ENCODE measurements around the gene LYPLA2.

LYPLA2 gene

GRCh38 chr1:23790696-23791515, at the start of gene LYPLA2:
TSS of gene LYPLA2 (plus strand) at chr1:23791145. CDS start at chr1:23792683, 1,538 bp downstream.
- DNase-seq (ENCODE audit: low read depth in 2 of 2): peak; percentile 65 to 72

DNA sequence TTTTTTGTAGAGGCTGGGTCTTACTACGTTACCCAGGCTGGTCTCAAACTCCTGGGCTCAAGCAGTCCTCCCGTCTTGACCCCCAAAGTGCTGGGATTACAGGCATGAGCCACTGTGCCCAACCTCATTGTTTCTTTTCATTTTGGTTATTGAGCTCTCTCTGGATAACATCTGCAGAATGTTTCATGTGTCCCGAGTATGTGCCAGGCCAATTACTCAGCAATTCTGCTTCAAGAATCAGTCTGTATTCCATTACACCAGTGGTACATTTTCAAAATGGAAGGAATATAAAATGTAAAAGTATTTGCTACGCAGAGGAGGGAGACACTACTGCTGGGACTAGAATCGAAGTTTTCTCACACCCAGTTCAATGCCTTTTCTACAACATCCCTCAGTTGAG, 49.3 kb upstream of the LYPLA2 start:
- no peak for DNase-seq (ENCODE audit: low read depth in 2 of 2)

DNA sequence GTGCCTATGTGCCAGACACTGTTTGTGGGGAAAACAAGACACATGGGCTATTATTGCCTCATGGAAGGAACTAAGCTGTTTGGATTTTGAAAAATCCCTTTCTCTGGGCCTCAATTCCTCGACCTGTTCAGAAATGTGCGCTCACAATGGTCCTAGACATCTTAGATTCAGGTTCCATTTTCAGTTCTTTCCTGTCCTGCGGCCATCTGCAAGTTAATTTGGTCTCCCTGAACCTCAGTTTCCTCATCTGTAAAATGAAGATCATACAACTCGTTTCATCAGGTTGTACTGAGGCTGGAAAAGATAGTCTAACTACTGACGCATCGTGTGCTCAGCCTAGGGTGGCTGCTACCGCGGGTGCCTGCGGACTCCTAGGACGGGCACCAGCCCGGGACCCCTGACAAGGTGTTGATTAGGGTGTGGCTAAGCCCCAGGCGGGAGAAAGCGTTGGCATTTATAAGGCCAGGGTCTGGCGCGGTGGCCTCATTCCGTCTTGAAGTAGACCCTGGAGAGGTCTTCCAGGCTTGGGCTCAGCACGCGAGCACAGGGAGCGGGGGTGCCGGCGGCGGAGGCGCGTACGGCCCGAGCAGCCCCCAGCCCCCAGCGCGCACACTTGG, 48.2 kb upstream of the LYPLA2 start:
- no peak for DNase-seq (ENCODE audit: low read depth in 2 of 2)

- DNase-seq (ENCODE audit: low read depth in 2 of 2): peak; percentile 50 to 60
These were observed 47.4 kb upstream of the LYPLA2 start, which contains the start of gene ELOA for GRCh38 chr1:23743287-23744152. TSS of gene ELOA (plus strand) at chr1:23743471. CDS start at chr1:23743504, 33 bp downstream.

DNA sequence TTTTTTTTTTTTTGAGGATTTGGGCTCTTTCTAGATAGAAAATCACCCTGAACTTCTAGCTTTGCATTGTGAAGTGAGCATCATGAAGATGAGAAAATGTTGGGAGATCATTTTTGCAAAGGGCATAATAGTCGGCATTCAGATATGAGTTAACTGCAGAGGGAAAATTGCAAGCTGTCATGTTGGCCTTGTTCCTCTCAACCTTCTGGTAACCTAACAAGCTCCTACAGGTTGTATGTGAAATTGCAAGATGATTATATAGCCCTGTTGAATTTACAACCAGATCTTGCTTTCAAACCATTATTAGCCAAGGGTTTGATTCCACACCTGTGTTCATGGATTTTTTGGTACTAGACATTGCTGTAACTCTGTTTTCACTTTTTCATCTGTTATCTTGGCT, 45.4 kb upstream of the LYPLA2 start:
- no peak for DNase-seq (ENCODE audit: low read depth in 2 of 2)

GRCh38 chr1:23748016-23748415, 42.9 kb upstream of the LYPLA2 start:
- DNase-seq (ENCODE audit: low read depth in 2 of 2): no peak

DNA sequence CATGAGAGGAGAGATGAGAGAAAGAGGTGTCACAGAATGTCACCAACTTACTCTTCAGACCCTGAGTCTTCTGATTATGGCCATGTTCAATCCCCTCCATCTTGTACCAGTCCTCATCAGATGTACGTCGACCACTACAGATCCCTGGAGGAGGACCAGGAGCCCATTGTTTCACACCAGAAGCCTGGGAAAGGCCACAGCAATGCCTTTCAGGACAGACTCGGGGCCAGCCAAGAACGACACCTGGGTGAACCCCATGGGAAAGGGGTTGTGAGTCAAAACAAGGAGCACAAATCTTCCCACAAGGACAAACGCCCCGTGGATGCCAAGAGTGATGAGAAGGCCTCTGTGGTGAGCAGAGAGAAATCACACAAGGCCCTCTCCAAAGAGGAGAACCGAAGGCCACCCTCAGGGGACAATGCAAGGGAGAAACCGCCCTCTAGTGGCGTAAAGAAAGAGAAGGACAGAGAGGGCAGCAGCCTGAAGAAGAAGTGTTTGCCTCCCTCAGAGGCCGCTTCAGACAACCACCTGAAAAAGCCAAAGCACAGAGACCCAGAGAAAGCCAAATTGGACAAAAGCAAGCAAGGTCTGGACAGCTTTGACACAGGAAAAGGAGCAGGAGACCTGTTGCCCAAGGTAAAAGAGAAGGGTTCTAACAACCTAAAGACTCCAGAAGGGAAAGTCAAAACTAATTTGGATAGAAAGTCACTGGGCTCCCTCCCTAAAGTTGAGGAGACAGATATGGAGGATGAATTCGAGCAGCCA, 39.7 kb upstream of the LYPLA2 start:
- DNase-seq (ENCODE audit: low read depth in 2 of 2): no peak

GRCh38 chr1:23751815-23752200, 39.1 kb upstream of the LYPLA2 start:
- no peak for DNase-seq (ENCODE audit: low read depth in 2 of 2)

GRCh38 chr1:23752909-23753308, 38.0 kb upstream of the LYPLA2 start:
- no peak for DNase-seq (ENCODE audit: low read depth in 2 of 2)

GRCh38 chr1:23756676-23757075, 34.3 kb upstream of the LYPLA2 start:
- DNase-seq (ENCODE audit: low read depth in 2 of 2): no peak

DNA sequence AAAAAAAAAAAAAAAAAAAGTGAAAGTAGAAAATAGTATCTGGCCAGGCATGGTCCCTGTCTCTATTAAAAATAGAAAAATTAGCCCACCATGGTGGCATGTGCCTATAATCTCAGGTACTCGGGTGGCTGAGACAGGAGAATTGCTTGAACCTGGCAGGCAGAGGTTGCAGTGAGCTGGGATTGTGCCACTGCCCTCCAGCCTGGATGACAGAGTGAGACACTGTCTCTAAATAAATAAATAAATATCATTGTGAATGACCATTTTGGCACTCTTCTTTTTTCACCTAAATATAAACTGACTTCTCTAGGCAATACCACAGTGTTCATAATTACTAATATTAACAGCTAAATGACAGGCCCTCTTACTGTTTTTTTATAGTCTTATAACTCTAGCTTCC, 33.1 kb upstream of the LYPLA2 start:
- no peak for DNase-seq (ENCODE audit: low read depth in 2 of 2)

DNA sequence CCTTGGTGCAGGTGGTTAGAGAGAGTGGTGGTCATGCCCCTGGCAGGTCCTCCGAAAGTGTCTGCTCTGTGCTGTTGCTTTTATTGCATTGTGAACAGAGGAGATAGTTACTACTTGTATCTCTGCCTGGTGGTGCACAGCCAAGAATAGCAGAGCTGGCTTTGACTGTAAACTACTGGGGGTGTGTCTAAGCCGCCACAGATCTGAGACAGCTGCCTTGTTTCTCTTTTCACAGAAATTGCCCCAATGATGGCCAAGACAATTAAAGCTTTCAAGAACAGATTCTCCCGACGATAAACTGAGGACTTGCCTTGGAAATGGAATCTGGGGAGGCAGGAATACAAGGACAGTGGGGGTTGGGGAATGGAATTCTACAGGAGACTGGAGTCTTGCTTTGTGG, 31.7 kb upstream of the LYPLA2 start:
- DNase-seq (ENCODE audit: low read depth in 2 of 2): no peak

DNA sequence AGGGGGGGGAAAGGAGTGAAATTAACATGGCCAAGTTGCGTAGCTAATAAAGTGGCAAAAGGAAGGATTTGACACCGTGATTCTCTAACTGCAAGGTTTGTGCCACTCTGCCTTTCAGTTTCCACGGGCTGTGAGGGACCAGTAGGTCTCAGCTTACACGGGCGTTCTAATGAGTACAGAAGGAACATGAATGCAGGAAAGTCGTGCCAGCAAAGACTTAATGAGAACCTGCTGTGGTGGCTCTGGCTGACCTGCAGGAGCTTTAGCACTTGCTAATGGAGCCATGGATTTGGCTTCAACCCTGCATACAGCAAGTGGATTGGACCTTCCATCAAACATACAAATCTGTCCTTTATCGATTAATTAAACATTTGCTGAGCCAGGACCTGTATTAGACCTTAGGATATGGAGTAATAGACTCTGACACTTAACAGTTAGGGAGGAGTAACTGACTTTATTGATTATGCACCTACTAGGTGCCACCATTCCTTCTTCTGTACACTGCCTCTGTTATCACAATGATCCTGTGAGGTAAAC, 27.8 kb upstream of the LYPLA2 start:
- DNase-seq (ENCODE audit: low read depth in 2 of 2): no peak

GRCh38 chr1:23768733-23769132, 22.2 kb upstream of the LYPLA2 start:
- DNase-seq (ENCODE audit: low read depth in 2 of 2): no peak

- peak; percentile 60 to 74 for DNase-seq (ENCODE audit: low read depth in 2 of 2)
These were observed 18.7 kb upstream of the LYPLA2 start for GRCh38 chr1:23772049-23772853.

- no peak for DNase-seq (ENCODE audit: low read depth in 2 of 2)
These were observed 18.1 kb upstream of the LYPLA2 start for GRCh38 chr1:23772854-23773242.

GRCh38 chr1:23774174-23774880, 16.6 kb upstream of the LYPLA2 start:
- no peak for DNase-seq (ENCODE audit: low read depth in 2 of 2)

- DNase-seq (ENCODE audit: low read depth in 2 of 2): no peak
These were observed 14.7 kb upstream of the LYPLA2 start for GRCh38 chr1:23776217-23776616.

DNA sequence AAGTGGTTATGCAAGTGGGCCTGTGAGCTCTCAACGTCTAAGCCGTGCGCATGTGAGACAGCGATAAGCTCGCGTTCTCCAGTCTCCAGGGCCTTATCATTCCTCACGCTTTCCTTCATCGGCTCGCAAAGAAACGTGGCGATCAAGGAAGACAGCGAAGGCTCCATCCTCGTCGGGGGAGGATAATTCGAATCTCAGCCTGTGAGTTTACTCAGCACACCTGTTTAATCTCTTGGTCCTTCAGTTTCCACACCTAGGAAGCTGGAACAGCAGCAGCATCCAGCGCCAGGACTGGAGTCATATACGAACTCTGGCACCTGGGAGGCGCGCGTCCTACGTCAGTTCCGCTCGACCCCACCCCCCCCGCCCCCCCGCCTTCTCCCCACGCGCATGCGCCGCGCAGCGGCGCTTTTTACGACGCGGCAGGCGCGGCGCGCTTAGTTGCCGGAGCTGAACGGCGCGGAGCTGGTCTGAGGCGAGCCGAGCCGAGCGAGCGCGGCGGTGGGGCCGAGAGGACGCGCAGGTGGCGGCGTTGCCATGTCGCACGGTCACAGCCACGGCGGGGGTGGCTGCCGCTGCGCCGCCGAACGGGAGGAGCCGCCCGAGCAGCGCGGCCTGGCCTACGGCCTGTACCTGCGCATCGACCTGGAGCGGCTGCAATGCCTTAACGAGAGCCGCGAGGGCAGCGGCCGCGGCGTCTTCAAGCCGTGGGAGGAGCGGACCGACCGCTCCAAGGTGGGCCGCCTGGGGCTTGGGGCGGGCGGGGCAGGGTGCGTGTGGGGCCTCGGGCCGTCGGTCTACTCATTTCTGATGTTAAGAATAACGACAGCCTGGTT, 12.7 kb upstream of the LYPLA2 start, which contains the start of gene PITHD1:
Gene PITHD1, plus strand, starts transcription at position 440 of the 836 bp plus-strand sequence. Its CDS starts 98 bp downstream, at position 538.
- DNase-seq (ENCODE audit: low read depth in 2 of 2): peak; percentile 56 to 65
